Vagina (tissue), 2 donors: Measurements from ENCODE around the gene TOR3A.
A peak's percentile ranks its signal among the peaks of the same experiment; 100 is the strongest.

Experiments
- POLR2A ChIP-seq, 2 donors: fragments of 450-650 bp; IDR thresholded peaks; one replicate each; pipeline ENCODE4 v1.6.1; 2017; ENCODE audit warnings: antibody characterized with exemption in 2 of 2, mild to moderate bottlenecking in 2 of 2, moderate library complexity in 2 of 2
- POLR2AphosphoS5 ChIP-seq, 2 donors: sonication (generic); formaldehyde crosslinking; IDR thresholded peaks; one replicate each; pipeline ENCODE4 v1.9.0; 2017; ENCODE audit warnings: antibody characterized with exemption in 2 of 2, mild to moderate bottlenecking in 2 of 2, low read depth in 1 of 2; ENCODE audit not compliant: insufficient read depth in 1 of 2
- TF ChIP-seq, protein P1 (sequence below), 3 experiments: fragments of 450-650 bp in 2 of 3; fragments of 200-600 bp in 1 of 3; sonication (generic) in 1 of 3; IDR thresholded peaks; one replicate each; pipeline ENCODE4 v1.5.1; 2017 to 2019; ENCODE audit warnings: antibody characterized with exemption in 3 of 3, mild to moderate bottlenecking in 2 of 3, moderate library complexity in 2 of 3

DNA sequence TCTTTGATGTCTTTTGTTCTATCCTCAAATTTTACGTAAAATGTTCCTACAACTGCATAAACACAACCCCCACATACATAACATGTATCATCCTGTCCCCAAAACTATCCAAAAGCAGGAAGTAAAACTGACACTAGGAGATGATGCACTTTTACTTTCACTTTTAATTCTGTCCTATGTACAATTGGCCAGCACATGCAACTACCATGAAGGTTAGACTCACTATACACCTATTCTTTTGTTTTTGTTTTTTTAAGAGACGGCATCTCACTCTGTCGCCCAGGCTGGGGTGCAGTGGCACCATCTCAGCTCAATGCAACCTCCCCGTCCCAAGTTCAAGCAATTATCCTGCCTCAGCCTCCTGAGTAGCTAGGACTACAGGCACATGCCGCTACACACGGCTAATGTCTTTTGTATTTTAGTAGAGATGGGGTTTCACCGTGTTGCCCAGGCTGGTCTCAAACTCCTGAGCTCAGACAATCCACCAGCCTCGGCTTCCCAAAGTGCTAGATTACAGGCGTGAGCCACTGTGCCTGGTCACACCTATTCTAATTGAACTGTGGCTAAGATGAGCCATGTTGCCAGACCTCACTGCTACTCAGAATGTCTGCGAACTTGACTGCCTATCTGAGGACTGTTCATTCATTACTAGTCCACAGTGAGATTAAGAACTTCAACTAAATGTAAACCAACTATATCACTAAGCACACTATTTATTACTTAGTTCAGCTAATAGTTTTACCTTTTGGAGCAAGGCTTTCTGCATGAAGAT, 48.0 kb downstream of the TOR3A start:
- TF ChIP-seq, protein P1, sequence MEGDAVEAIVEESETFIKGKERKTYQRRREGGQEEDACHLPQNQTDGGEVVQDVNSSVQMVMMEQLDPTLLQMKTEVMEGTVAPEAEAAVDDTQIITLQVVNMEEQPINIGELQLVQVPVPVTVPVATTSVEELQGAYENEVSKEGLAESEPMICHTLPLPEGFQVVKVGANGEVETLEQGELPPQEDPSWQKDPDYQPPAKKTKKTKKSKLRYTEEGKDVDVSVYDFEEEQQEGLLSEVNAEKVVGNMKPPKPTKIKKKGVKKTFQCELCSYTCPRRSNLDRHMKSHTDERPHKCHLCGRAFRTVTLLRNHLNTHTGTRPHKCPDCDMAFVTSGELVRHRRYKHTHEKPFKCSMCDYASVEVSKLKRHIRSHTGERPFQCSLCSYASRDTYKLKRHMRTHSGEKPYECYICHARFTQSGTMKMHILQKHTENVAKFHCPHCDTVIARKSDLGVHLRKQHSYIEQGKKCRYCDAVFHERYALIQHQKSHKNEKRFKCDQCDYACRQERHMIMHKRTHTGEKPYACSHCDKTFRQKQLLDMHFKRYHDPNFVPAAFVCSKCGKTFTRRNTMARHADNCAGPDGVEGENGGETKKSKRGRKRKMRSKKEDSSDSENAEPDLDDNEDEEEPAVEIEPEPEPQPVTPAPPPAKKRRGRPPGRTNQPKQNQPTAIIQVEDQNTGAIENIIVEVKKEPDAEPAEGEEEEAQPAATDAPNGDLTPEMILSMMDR (IDR thresholded peaks at IDR 0.05), result no peak
- peak; percentile 16 to 36 for TF ChIP-seq POLR2AphosphoS5 (IDR thresholded peaks at IDR 0.05; ENCODE audit: insufficient read depth in 1 of 2, low read depth in 1 of 2)
- TF ChIP-seq POLR2A (IDR thresholded peaks at IDR 0.05), result no peak
